Measurements from ENCODE around the gene REXO1. TPM values are rescaled to one million over a fixed set of nuclear protein-coding genes. Genes with fewer than 3 reads are reported as not detected.

Gene REXO1
- total RNA-seq, 1 experiment from 2014 or later: 56.8 TPM

- Histone ChIP-seq H2AK5ac (ENCODE audit: insufficient read length, low read length) (no peak overlapping the region), H3K9me3 (ENCODE audit: control insufficient read depth, low read depth, low read length) (no peaks in the 10 kb centered on the region), H3K9ac (ENCODE audit: extremely low read depth, insufficient read length, low read length) (peak overlapping the region; percentile 51), H4K20me1 (ENCODE audit: control insufficient read depth, insufficient read depth, insufficient read length) (peaks cover 3% of the 10 kb centered on the region), H3K23me2 (ENCODE audit: insufficient read length, low read depth, low read length, poor library complexity, severe bottlenecking) (peaks cover 18% of the 10 kb centered on the region), H4K91ac (ENCODE audit: insufficient read length, low read depth, low read length) (no peak overlapping the region), H3K4ac (ENCODE audit: low read depth, low read length) (no peak overlapping the region), H3K56ac (ENCODE audit: insufficient read length, low read depth, low read length) (no peak overlapping the region), H2BK15ac (ENCODE audit: low read depth, low read length) (no peak overlapping the region; the same call in 1 of the 2 replicates), H2BK20ac (ENCODE audit: low read depth, low read length, poor library complexity, severe bottlenecking) (no peak overlapping the region), H3T11ph (ENCODE audit: low read length) (no peak overlapping the region), H3K14ac (ENCODE audit: insufficient read depth, low read length) (no peak overlapping the region; the same call in 1 of the 2 replicates), H2AFZ (ENCODE audit: low read length) (no peak overlapping the region), H3K4me1 (ENCODE audit: insufficient read depth, low read length) (peaks cover 3% of the 10 kb centered on the region; the same call in 1 of the 2 replicates), H4K8ac (replicated peaks; ENCODE audit: insufficient read length, low read depth, low read length) (no peak overlapping the region), H3K79me2 (ENCODE audit: insufficient read depth, low read length) (peaks cover 34% of the 10 kb centered on the region; the same call in 1 of the 2 replicates), H3K18ac (ENCODE audit: insufficient read length, low read depth, low read length) (no peak overlapping the region), H4K5ac (ENCODE audit: insufficient read length, low read depth, low read length) (no peak overlapping the region), H2BK5ac (ENCODE audit: insufficient read length, low read length) (no peak overlapping the region), H3K4me2 (ENCODE audit: insufficient read depth, insufficient read length, low read length) (peak overlapping the region; percentile 84), H3K27me3 (ENCODE audit: insufficient read depth, low read length) (no peaks in the 10 kb centered on the region; the same call in 1 of the 2 replicates), H3K27ac (ENCODE audit: insufficient read length, low read depth, low read length) (no peak overlapping the region), H3K23ac (ENCODE audit: insufficient read length, low read depth, low read length) (no peak overlapping the region), H2BK12ac (ENCODE audit: insufficient read length, low read depth, low read length) (no peak overlapping the region), H3K79me1 (ENCODE audit: insufficient read depth, low read depth, low read length, poor library complexity, severe bottlenecking) (peaks cover 6% of the 10 kb centered on the region), H2BK120ac (ENCODE audit: low read depth, low read length, poor library complexity, severe bottlenecking) (no peak overlapping the region)
- peaks cover 6% of the 10 kb centered on the region for H3K27me3 Mint-ChIP-seq (ENCODE audit: low read depth)
- H3K9me3 Mint-ChIP-seq: no peaks in the 10 kb centered on the region; a peak in 1 of 5 replicates
- H3K36me3 Mint-ChIP-seq (ENCODE audit: insufficient read depth in 1 of 3, low read depth in 3 of 3): no peaks in the 10 kb centered on the region
- WGBS (ENCODE audit: extremely low coverage, insufficient read length, low lambda C conversion rate): no CpG with 5 or more reads among the region's 21 CpGs
- peak overlapping the region; percentile 86 to 93 for H3K4me3 Mint-ChIP-seq
- peaks cover 28 to 46% of the 10 kb centered on the region in 2 experiments for H3K4me1 Mint-ChIP-seq
- H3K27ac Mint-ChIP-seq: no peak overlapping the region; a peak in 1 of 7 replicates
- no peak for TF ChIP-seq CTCF (conservative IDR thresholded peaks at IDR 0.05)
- no peak for DNase-seq
Measured at GRCh38 chr19:1862068-1862423, 13.8 kb upstream of the REXO1 start.
